ENCODE measurements around the gene EPC2.
A peak's percentile ranks its signal among the peaks of the same experiment; 100 is the strongest.
"Not testable (repeated sequence)": the region's sequence is repeated elsewhere in the genome, so short reads cannot be mapped to it uniquely, and the experiment has no call there.

Gene EPC2

DNA sequence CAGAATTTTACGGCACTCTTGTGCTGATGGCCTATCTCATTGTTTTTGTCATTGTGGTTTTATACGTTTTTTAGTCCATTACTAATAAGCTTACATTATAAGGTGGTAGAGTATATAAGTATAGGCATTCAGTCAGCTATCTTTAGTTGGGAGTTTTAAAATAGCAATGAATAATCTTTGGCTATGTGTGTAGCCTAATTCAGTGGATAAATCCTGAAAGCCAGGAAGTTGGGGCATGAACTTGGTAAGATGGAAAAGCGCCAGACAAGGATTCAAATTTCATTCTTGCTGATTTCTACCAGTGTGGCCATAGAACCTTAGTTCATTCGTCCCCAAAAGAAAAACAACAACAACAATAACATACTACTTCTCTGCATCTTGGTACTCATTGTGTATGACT, 31.2 kb downstream of the EPC2 start:
- no peak for DNase-seq (ENCODE audit: low spot score)

DNA sequence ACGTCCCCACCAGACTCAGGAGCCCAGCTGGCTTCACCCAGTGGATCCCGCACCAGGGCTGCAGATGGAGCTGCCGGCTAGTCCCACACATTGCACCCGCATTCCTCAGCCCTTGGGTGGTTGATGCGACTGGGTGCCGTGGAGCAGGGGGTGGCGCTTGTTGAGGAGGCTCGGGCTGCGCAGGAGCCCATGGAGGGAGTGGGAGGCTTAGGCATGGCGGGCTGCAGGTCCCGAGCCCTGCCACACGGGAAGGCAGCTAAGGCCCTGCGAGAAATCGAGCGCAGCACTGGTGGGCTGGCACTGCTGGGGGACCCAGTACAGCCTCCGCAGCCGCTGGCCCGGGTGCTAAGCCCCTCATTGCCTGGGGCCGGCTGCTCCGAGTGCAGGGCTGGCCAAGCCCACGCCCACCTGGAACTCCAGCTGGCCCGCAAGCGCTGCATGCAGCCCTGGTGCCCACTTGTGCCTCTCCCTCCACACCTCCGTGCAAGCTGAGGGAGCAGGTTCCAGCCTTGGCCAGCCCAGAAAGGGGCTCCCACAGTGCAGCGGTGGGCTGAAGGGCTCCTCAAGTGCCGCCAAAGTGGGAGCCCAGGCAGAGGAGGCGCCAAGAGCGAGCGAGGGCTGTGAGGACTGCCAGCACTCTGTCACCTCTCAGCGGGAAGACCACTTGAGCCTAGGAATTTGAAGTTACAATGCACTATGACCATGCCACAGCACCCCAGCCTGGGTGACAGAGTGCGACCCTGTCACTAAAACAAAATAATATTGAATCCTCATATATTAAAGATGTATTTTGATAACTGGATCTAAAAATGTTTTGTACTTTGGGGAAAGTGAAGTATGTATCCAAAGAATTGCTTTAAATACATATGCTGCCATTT, 34.0 kb downstream of the EPC2 start:
- DNase-seq (ENCODE audit: low spot score), result not testable (repeated sequence)

DNA sequence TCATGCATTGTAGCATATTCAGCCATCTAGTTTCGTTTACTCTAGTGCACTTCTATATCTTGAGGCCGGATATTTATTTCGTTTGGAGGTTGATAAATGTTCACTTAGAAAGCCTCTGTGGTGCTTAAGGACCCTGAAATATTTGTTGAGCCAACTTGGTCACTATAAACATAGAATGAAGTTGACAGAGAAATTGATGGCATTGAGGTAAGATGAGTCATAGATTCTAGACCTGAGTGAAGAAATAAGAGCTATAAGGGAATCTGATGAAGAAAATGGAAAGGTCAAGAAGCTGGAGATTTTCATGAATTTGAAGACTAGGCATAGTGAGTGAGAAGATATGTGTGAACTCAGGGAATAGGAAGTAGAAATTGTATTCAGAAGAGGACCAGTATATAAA, 35.9 kb downstream of the EPC2 start:
- DNase-seq (ENCODE audit: low spot score), result no peak

DNA sequence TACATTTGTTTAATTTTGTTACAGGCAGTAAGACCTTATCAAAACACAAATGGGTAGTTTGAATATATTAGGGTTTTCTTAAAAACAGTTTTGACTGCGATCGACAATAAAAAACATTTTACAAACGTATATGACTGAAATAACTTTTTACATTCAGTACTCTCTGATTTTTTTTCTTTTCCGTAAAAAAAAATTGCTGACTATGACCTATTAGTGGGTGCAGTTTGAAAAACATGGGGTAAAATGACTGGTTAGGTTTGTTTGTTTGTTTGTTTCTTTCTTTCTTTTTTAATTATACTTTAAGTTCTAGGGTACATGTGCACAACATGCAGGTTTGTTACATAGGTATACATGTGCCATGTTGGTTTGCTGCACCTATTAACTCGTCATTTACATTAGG, 36.9 kb downstream of the EPC2 start:
- DNase-seq (ENCODE audit: low spot score), result no peak

DNA sequence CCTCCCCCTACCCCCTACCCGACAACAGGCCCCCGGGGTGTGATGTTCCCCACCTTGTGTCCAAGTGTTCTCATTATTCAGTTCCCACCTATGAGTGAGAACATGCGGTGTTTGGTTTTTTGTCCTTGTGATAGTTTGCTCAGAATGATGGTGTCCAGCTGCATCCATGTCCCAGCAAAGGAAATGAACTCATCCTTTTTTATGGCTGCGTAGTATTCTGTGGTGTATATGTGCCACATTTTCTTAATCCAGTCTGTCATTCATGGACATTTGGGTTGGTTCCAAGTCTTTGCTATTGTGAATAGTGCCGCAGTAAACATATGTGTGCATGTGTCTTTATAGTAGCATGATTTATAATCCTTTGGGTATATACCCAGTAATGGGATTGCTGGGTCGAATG, 37.3 kb downstream of the EPC2 start:
- not testable (repeated sequence) for DNase-seq (ENCODE audit: low spot score)

DNA sequence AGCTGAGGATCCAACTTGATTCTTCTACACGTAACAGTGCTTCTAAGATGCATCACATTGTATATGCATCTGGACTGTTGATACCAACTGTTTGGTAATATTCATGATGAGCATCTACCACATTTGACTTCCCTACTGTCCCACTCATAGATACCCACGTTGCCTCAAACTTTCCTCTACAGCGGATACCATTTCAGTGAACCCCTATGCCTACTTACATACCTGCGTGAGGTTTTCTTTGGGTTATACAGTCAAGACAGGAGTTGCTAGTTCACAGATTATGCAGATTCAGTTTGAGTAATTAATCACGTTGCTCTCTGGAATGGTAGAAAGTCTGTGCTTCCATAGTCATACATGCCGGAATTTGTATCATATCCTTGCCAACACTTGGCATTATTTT, 40.0 kb downstream of the EPC2 start:
- no peak for DNase-seq (ENCODE audit: low spot score)

DNA sequence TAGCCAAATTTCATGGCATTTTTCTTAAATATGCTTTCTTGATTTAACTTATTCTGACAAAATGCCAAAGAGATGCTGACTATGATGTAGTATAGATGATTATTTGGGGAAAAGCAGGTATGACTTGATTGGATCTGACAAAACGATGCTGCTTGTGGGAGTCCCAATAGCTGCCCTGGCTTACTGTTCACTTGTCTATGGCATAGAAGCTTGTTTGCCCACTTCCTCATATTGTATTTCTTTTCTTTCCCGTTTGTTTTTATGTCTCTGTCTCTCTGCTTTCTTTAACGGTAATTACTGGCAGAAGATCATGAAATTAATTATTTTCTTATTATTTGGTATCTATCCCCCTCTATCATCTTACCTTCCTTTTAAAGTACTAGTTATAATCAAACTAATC, 43.0 kb downstream of the EPC2 start:
- DNase-seq (ENCODE audit: low spot score), result no peak

DNA sequence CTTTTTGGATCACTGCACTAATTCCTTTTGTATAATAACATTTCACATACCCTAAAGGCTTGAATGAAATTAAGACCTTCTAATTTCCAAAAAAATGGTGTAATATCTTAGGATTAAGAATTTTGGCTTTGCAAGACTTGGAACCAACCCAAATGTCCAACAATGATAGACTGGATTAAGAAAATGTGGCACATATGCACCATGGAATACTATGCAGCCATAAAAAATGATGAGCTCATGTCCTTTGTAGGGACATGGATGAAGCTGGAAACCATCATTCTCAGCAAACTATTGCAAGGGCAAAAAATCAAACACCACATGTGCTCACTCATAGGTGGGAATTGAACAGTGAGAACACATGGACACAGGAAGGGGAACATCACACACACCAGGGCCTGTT, 43.5 kb downstream of the EPC2 start:
- DNase-seq (ENCODE audit: low spot score), result not testable (repeated sequence)

DNA sequence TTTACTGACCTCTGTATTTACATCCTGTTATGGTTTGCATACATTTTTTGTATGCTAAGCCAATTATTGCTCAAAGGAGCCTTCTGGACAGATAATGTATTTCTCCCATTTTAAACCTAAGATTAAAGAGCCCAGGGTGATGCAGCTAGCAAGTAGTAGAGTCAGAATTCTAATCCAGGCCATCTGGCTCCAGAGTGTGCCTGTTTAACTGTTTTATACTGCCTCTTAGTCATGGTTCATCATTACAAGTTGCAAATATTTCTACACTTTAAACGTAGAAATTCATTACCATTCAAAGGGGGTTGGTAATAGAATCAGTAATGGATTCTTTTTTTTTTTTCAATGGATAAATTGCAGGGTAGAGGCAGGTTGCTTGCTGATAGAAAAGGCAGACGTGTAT, 52.4 kb downstream of the EPC2 start:
- DNase-seq (ENCODE audit: low spot score), result no peak

DNA sequence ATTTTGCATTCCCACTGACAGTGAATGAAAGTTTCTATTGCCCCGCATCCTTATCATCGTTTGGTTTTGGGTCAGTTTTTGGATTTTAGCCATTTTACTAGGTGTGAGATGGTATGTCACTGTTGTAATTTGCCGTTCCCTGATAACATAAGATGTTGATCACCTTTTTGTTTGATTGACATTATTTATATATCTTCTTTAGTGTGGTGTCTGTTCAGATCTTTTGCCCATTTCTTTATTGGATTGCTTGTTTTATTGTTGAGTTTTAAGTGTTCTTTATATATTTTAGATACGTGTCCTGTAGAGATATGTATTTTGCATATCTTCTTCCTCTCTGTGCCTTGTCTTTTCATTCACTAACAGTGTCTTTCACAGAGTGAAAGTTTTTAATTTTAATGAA, 55.3 kb downstream of the EPC2 start:
- DNase-seq (ENCODE audit: low spot score), result no peak

DNA sequence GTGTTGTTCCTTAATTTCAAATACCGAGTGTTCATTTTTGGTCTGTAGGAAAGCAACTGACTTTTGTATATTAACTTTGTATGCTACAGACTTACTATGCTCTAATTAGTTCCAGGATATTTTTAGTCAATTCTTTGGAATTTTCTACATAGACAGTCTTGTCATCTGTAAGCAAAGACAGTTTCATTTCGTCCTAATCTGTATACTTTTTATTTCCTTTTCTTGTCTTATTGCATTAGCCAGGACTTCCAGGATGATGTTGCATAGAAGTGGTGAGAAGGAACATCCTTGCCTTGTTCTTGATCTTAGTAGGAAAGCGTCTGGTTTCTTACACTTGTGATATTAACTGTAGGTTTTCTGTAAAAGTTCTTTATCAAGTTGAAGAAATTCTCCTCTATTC, 56.5 kb downstream of the EPC2 start:
- DNase-seq (ENCODE audit: low spot score), result no peak

DNA sequence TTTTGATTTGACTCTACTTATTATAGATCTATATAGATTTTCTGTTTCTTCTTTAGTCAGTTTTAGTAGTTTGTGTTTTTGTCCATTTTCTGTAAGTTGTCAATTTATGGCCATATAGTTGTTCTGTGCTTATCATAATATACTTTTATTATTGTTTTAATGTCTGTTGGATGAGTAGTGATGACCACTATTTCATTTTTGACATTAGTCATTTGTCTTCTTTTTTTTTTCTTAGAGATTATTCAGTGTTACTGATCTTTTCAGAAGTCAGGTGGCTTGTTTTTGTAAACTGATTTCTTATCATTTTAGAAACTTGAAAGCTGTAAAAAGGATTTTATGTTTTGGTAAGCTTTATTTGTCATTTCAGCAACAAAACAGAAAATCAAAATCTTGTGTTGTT, 57.3 kb downstream of the EPC2 start:
- no peak for DNase-seq (ENCODE audit: low spot score)

DNA sequence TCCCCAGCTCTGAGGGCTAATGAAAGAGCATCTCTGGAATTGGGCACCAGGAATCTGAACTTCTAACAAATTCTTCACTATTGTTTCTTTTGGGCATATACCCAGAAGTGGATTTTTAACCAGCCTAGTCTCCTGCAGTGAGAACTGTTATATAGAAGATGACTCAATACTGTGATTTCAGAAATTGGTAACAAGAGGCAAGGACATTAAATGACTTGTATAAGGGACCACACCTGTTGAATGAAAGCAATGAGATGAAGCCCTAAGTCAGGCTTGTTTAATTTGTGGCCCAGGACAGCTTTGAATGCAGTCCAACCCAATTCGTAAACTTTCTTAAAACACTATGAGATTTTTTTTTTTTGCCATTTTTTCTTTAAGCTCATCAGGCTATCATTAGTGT, 57.9 kb downstream of the EPC2 start:
- DNase-seq (ENCODE audit: low spot score), result no peak

DNA sequence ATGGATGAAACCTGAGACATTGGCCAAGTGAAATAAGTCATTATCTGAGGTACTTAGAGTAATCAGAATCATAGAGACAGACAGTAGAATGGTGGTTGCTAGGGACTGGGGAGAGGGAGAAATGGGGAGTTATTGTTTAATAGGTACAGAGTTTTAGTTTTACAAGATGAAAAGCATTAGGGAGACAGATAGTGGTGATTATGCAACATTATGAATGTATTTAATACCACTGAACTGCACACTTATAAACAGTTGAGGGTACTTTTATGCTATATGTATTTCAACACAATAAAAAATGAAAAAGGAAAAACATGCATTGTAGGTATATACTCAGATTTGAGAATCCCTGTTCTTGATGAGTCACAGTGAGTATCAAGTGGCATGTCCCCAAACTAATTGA, 59.7 kb downstream of the EPC2 start:
- no peak for DNase-seq (ENCODE audit: low spot score)

DNA sequence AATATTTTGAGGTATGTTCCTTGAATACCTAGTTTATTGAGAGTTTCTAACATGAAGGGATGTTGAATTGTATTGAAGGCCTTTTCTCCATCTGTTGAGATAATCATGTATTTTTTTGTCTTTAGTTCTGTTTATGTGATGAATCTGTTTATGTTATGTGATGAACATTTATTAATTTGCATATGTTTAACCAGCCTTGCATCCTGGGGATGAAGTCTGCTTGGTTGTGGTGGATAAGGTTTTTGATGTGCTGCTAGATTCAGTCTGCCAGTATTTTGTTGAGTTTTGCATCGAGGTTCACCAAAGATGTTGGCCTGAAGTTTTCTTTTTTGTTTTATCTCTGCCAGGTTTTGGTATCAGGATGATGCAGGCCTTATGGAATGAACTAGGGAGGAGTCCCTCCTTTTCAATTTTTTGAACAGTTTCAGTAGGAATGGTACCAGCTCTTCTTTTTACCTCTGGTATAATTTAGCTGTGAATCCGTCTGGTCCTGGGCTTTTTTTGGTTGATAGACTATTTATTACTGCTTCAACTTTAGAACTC, 71.9 kb downstream of the EPC2 start:
- no peak for DNase-seq (ENCODE audit: low spot score)

DNA sequence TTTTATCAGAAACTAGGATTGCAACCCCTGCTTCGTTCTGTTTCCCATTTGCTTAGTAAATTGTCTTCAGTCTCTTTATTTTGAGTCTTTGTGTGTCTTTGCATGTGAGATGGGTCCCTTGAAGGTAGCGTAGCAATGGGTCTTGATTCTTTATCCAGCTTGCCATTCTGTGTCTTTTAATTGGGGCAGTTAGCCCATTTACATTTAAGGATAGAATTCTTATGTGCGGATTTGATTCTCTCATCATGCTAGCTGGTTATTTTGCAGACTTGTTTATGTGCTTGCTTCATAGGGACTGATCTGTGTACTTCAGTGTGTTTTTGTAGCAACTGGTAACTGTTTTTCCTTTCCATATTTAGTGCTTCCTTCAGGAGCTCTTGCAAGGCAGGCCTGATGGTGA, 73.5 kb downstream of the EPC2 start:
- DNase-seq (ENCODE audit: low spot score), result no peak

DNA sequence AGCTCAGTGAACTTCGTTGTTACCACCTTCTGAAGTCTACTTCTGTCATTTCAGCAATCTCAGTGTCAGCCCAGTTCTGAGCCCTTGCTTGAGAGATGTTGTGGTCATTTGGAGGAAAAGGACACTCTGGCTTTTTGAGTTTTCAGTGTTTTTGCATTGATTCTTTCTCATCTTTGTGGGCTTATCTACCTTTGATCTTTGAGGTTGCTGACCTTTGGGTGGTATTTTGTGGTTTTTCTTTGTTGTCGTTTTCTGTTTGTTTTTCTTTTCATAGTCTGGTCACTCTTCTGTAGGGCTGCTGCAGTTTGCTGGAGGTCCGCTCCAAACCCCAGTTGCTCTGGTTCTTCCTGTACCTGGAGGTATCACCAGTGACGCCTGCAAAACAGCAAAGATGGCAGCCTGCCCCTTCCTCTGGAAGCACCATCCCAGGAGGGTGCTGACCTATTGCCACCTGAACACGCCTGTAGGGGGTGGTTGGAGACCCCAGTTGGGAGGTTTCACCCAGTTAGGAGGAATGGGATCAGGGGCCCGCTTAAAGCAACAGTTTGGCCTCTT, 74.7 kb downstream of the EPC2 start:
- no peak for DNase-seq (ENCODE audit: low spot score)

DNA sequence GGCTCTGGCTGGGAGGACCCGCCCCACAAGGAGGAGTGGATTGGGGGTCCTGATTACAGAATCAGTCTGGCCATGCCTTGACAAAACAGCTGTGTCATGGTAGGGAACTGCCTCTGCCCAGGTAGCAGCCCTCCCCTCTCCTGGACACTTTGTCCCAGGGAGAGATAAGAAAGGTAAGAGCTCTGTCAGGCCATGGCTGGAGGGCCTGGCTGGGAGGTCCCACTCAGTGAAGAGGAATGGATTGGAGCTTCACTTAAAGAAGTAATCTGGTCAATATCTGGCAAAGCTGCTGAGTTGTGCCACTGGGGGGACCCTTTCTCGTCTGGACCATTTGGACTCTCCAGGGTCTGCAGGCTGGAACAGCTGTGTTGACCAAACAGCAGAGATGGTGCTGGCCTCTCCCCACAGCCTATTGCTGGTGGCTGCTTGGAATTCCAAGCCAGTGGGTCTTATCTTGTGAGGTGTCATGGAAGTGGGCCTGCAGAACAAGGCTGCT, 75.4 kb downstream of the EPC2 start:
- peak; percentile 13 for DNase-seq (ENCODE audit: low spot score)

DNA sequence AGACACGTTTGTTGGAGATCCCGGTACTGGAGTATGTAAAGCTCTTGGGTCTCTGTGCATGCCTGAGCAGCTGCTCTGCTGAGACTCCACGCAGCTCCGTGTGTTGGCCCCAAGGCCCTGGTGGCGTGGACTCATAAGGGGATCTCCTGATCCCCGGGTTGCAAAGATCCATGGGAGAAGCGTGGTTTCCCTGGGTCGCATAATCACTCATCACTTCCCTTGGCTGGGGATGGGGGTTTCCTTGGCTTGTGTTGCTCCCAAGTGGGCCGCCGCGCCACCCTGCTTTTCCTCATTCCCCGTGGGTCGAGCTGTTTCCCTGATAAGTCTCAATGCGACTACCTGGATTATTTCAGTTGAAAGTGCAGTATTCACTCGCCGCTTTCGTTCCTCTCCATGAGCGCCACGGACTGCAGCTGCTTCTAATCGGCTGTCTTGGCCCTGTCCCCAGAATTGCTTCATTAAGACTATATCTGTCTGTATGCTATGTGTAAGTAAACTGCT, 76.0 kb downstream of the EPC2 start:
- DNase-seq (ENCODE audit: low spot score), result no peak

DNA sequence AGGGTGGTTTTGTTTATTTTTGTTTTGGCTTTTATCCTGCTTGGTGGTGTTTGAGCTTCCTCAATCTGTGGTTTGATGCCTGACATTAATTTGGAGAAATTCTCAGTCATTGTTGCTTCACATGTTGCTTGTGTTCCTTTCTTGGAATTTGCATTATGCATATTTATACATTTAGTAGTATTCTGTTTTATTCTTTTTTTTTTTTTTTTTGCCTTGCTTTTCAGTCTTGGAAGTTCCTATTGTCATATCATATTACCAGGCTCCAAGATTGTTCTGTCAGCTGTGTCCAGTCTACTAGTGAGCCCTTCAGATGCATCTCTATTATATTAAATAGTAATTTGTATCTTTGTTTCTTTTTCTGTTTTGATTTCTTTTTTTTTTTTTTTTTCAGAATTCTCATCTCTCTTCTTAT, 77.0 kb downstream of the EPC2 start:
- DNase-seq (ENCODE audit: low spot score), result no peak

DNA sequence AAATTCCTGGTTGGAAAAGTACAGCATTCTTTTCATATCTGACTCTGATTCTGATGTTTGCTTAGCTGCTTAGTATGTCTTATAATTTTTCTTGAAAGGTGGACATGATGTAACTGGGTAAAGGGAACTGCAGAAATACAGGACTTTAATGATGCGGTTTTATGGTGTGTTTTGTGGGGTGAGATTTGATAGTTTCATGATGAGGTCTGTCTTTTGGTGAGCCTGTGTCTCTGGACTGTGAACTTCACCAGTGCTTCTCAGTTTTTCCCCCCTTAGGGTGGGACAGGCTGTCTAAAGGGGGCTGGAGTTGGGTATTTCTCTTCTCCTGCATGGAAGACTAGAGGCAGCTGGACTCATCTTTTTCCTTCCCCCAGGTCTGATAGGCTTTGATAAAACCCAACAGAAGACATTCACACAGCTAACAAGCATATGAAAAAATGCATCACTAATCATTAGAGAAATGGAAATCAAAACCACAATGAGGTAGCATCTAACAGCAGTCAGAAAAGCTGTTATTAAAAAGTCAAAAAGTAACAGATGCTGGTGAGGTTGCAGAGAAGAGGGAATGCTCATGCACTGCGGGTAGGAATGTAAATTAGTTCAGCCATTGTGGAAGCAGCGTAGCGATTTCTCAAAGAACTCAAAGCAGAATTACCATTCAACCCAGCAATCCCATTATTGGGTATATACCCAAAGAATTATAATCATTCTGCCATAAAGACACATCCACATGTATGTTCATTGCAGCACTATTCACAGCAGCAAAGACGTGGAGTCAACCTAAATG, 77.6 kb downstream of the EPC2 start:
- no peak for DNase-seq (ENCODE audit: low spot score)

DNA sequence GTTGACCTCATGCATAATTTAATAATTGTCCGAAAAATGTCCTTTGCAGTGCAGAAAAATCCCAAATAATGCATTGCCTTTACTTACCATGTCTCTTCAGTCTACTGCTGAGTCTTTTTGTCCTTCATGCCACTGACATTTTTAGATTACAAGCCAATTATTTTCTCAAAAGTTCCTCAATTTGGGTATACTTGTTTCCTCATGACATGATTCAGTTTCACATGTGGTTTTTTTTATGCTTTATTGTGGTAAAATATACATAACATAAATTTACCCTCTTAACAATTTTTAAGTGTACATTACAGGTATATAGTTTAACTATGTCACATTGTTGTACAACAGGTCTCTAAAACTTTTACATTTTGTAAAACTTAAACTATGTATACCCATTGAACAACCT, 81.0 kb downstream of the EPC2 start:
- no peak for DNase-seq (ENCODE audit: low spot score)

DNA sequence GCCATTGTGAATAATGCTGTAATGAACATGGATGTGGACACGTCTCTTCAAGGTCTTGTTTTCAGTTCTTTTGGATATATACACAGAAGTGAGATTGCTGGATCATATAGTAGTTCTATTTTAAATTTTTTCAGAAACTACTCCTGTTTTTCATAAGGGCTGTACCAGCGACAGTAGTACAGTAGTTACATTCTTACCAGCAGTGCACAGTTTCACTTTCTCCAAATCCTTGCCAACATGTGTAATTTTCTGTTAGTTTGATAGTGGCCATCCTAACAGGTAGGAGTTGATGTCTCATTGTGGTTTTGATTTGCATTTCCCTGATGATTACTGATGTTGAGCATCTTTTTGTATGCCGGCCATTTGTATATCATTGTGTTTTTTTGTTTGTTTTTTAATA, 81.7 kb downstream of the EPC2 start:
- DNase-seq (ENCODE audit: low spot score), result no peak
